Keratinocyte (primary cell): ENCODE data around the gene HSPA4L. TPM values are rescaled to one million over a fixed set of nuclear protein-coding genes. Genes with fewer than 3 reads are reported as not detected.

Experiments used
- DNase-seq: peaks from one replicate; pipeline ENCODE4 v3.0.0-alpha.2; 2011; ENCODE audit warnings: low read depth, missing footprints, low spot score
- FAIRE-seq: peaks from 2 replicates; lab custom pipeline; 2011; peaks lifted over from hg19 to GRCh38; lab: Jason Lieb, UNC
- H2AFZ ChIP-seq: 2 replicates; pipeline ENCODE4 v1.6.0; 2012; ENCODE audit warnings: low read length, control low read depth, inconsistent platforms; ENCODE audit not compliant: control insufficient read depth
- H3K27ac ChIP-seq: 2 replicates; pipeline ENCODE4 v1.5.1; 2011; ENCODE audit warnings: low read length; ENCODE audit not compliant: control insufficient read depth, insufficient read depth
- H3K27me3 ChIP-seq: 3 replicates; pipeline ENCODE4 v1.6.0; 2011; ENCODE audit warnings: low read length; ENCODE audit not compliant: control insufficient read depth, insufficient read depth; ENCODE audit errors: extremely low read depth
- H3K36me3 ChIP-seq, 2 experiments: 2 replicates in 1 of 2; 3 replicates in 1 of 2; pipeline ENCODE4 v1.5.1; 2011; ENCODE audit warnings: low read length in 2 of 2, mild to moderate bottlenecking in 1 of 2; ENCODE audit not compliant: control insufficient read depth in 2 of 2, insufficient read depth in 2 of 2; ENCODE audit errors: extremely low read depth in 1 of 2
- H3K4me1 ChIP-seq: 3 replicates; pipeline ENCODE4 v1.5.1; 2011; ENCODE audit warnings: low read length; ENCODE audit not compliant: control insufficient read depth, insufficient read depth; ENCODE audit errors: extremely low read depth
- H3K4me2 ChIP-seq: 3 replicates; pipeline ENCODE4 v1.6.0; 2011; ENCODE audit warnings: low read depth, low read length; ENCODE audit not compliant: control insufficient read depth, insufficient read depth; ENCODE audit errors: extremely low read depth
- H3K4me3 ChIP-seq, 3 experiments: fragments of 200-600 bp in 1 of 3; sonication (generic) in 1 of 3; 2 replicates in 2 of 3; 3 replicates in 1 of 3; pipeline ENCODE4 v1.5.1; 2011 to 2016; ENCODE audit warnings: low read length in 3 of 3, mild to moderate bottlenecking in 3 of 3, control low read depth in 2 of 3, inconsistent platforms in 1 of 3, low read depth in 1 of 3, mixed read lengths in 1 of 3, mixed run types in 1 of 3, moderate library complexity in 1 of 3; ENCODE audit not compliant: control insufficient read depth in 2 of 3, insufficient read depth in 2 of 3; ENCODE audit errors: extremely low read depth in 1 of 3
- H3K79me2 ChIP-seq: 2 replicates; pipeline ENCODE4 v1.6.0; 2012; ENCODE audit warnings: low read length; ENCODE audit not compliant: control insufficient read depth, insufficient read depth
- H3K9ac ChIP-seq: 3 replicates; pipeline ENCODE4 v1.6.0; 2011; ENCODE audit warnings: low read length; ENCODE audit not compliant: control insufficient read depth, insufficient read depth; ENCODE audit errors: extremely low read depth
- H3K9me1 ChIP-seq: 3 replicates; pipeline ENCODE4 v1.6.0; 2011; ENCODE audit warnings: low read length; ENCODE audit not compliant: control insufficient read depth, insufficient read depth; ENCODE audit errors: extremely low read depth
- H3K9me3 ChIP-seq: 2 replicates; pipeline ENCODE4 v1.5.1; 2012; ENCODE audit warnings: low read depth, low read length; ENCODE audit not compliant: control insufficient read depth
- H4K20me1 ChIP-seq: 3 replicates; pipeline ENCODE4 v1.6.0; 2011; ENCODE audit warnings: low read length; ENCODE audit not compliant: control insufficient read depth, insufficient read depth; ENCODE audit errors: extremely low read depth
- CTCF ChIP-seq, 3 experiments: IDR thresholded peaks in 1 of 3; conservative IDR thresholded peaks in 1 of 3; optimal IDR thresholded peaks in 1 of 3; 2 replicates in 2 of 3; 3 replicates in 1 of 3; pipeline versions ENCODE3 to v1.5.1; 2011; ENCODE audit warnings: low read length in 3 of 3, mild to moderate bottlenecking in 3 of 3, moderate library complexity in 2 of 3, control low read depth in 1 of 3, inconsistent platforms in 1 of 3; ENCODE audit not compliant: insufficient read depth in 2 of 3; ENCODE audit errors: extremely low read depth in 1 of 3
- EZH2 ChIP-seq: IDR thresholded peaks from one replicate; pipeline ENCODE4 v1.6.1; 2012; ENCODE audit warnings: inconsistent platforms, mild to moderate bottlenecking, low read length, moderate library complexity
- dilution Hi-C: fragments of 300-500 bp; cut with MboI; formaldehyde crosslinking; loops from one replicate; pipeline ENCODE4 v1.7.0; 2020; ENCODE audit warnings: low sequenced_read_pairs; ENCODE audit not compliant: extremely low pct_ligation_motif_present
- polyA plus RNA-seq, 5 experiments: library from polyadenylated mRNA; depleted of rRNA in 3 of 5; stranded (reverse) in 3 of 5; stranded (forward) in 1 of 5; unstranded in 1 of 5; fragments of >200 nt; gene quantifications; 1 replicate in 1 of 5; 2 replicates in 3 of 5; 3 replicates in 1 of 5; pipeline versions ENCODE4 v1.2.1 to v1.2.3, GENCODE V29; 2011 to 2012; ENCODE audit warnings: missing spikeins in 2 of 5, low read depth in 1 of 5, low replicate concordance in 1 of 5

Gene HSPA4L
- polyA plus RNA-seq, 1 donor (not counting 4 experiments of a cell fraction or from before 2014, with no cell fraction given) = 25.4 TPM

GRCh38 chr4:127793528-127793927, 11.4 kb downstream of the HSPA4L start:
- peaks cover 16% of the 10 kb centered on the region for H3K79me2 ChIP-seq
- H3K36me3 ChIP-seq = no peaks in the 10 kb centered on the region
- no peaks in the 10 kb centered on the region for H3K4me1 ChIP-seq
- H2AFZ ChIP-seq = no peak overlapping the region
- no peak overlapping the region for H3K4me3 ChIP-seq
- H3K9ac ChIP-seq = no peak overlapping the region
- dilution Hi-C loops = no loop called here
- H3K27me3 ChIP-seq = no peaks in the 10 kb centered on the region
- H3K9me1 ChIP-seq = no peaks in the 10 kb centered on the region
- TF ChIP-seq CTCF (optimal IDR thresholded peaks at IDR 0.05 in 1 of 3, IDR thresholded peaks at IDR 0.05 in 1 of 3, conservative IDR thresholded peaks at IDR 0.05 in 1 of 3; ENCODE audit: extremely low read depth in 1 of 3, insufficient read depth in 2 of 3, low read length in 3 of 3) = no peak
- no peaks in the 10 kb centered on the region for H4K20me1 ChIP-seq
- FAIRE-seq (no peak), DNase-seq (no peak)
- H3K9me3 ChIP-seq = no peaks in the 10 kb centered on the region
- H3K27ac ChIP-seq = no peak overlapping the region
- H3K4me2 ChIP-seq = no peak overlapping the region

- H3K79me2 ChIP-seq = no peaks in the 10 kb centered on the region
- no peaks in the 10 kb centered on the region for H3K9me1 ChIP-seq
- TF ChIP-seq CTCF (optimal IDR thresholded peaks at IDR 0.05 in 1 of 3, IDR thresholded peaks at IDR 0.05 in 1 of 3, conservative IDR thresholded peaks at IDR 0.05 in 1 of 3; ENCODE audit: extremely low read depth in 1 of 3, insufficient read depth in 2 of 3, low read length in 3 of 3) (no peak), EZH2 (no peak)
- H3K27me3 ChIP-seq = no peaks in the 10 kb centered on the region
- no peak overlapping the region for H3K4me3 ChIP-seq
- DNase-seq = no peak
- dilution Hi-C loops = no loop called here
- H2AFZ ChIP-seq = no peak overlapping the region
- no peak for FAIRE-seq
- no peak overlapping the region for H3K9ac ChIP-seq
- no peak overlapping the region for H3K4me2 ChIP-seq
- no peaks in the 10 kb centered on the region for H3K36me3 ChIP-seq
- H3K9me3 ChIP-seq = no peaks in the 10 kb centered on the region
- no peaks in the 10 kb centered on the region for H3K4me1 ChIP-seq
- H4K20me1 ChIP-seq = no peaks in the 10 kb centered on the region
- no peak overlapping the region for H3K27ac ChIP-seq
Measured at GRCh38 chr4:127799711-127800110, 17.6 kb downstream of the HSPA4L start.
